ENCODE data around the gene KHDC1. TPM values are rescaled to one million over a fixed set of nuclear protein-coding genes. Genes with fewer than 3 reads are reported as not detected.

KHDC1 gene
- total and polyA plus RNA-seq, 2 of the 8 experiments (the other 6 are each of a cell fraction or from before 2014, with no cell fraction given): 4.3 to 7.3 TPM

DNA sequence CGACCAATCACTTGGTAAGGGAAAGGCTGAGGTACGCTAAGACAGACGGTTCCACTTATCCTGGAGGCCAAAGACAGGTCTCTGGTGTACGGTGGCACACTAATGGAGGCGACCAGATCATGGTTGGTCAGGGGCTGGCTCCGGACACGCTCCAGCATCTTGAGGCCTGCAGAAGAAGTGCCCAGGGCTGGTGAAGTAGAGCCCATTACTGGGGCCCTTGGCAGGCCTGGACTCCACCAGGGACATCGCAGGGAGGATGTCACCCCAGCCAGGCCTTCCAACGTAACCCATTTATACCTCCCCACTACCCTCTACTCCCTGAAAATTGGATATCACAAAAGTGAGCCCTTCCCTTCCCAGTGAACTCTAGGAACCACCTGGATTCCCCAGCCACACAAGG lies 53.9 kb downstream of the KHDC1 start:
- H3K9ac ChIP-seq (replicated peaks in 1 of 4; ENCODE audit: extremely low read depth in 1 of 4, low read depth in 3 of 4, low read length in 3 of 4): no peak overlapping the region
- no peaks in the 10 kb centered on the region for H3K79me1 ChIP-seq (ENCODE audit: low read depth, low read length)
- H3K27me3 ChIP-seq (replicated peaks in 1 of 4; ENCODE audit: control insufficient read depth in 3 of 4, extremely low read depth in 1 of 4, insufficient read depth in 3 of 4, low read length in 3 of 4): no peaks in the 10 kb centered on the region
- no peak overlapping the region for H2BK12ac ChIP-seq (ENCODE audit: low read depth, low read length)
- no peak overlapping the region for H4K8ac ChIP-seq (ENCODE audit: extremely low read depth, insufficient read depth, low read length)
- ChIA-PET CTCF (ENCODE audit: partially characterized antibody) (interaction anchor here (0.9 kb wide), 1 partner anchor 797 kb away, joined by 3 read pairs; no protein-coding TSS in a partner anchor), POLR2A (ENCODE audit: partially characterized antibody) (no interaction called here)
- H3K23ac ChIP-seq (ENCODE audit: insufficient read length): no peak overlapping the region
- H3K9me3 ChIP-seq (ENCODE audit: insufficient read depth in 2 of 2, low read depth in 1 of 2, low read length in 1 of 2): peaks cover 3 to 12% of the 10 kb centered on the region in 2 experiments; a peak in 3 of 4 replicates
- no peak for DNase-seq (ENCODE audit: low read depth in 1 of 2, low spot score in 2 of 2)
- H4K5ac ChIP-seq (ENCODE audit: insufficient read length, low read depth, low read length): no peak overlapping the region
- H2BK20ac ChIP-seq (ENCODE audit: low read length): no peak overlapping the region
- no peak overlapping the region for H3K27ac ChIP-seq (ENCODE audit: low read depth, low read length)
- 90% methylated on average over 9 of the region's 9 CpGs; no CpG with 5 or more reads in 1 of the 2 experiments for WGBS, 2 experiments (ENCODE audit: extremely low coverage in 1 of 2, insufficient coverage in 1 of 2, insufficient read length in 1 of 2, insufficient replicate concordance in 2 of 2, low coverage in 1 of 2, low lambda C conversion rate in 2 of 2, missing lambda C conversion rate in 1 of 2)
- no peak overlapping the region for H2BK5ac ChIP-seq (ENCODE audit: low read depth, low read length)
- no peak overlapping the region for H3K4me3 ChIP-seq (ENCODE audit: extremely low read depth in 1 of 4, insufficient read depth in 2 of 4, low read depth in 3 of 4, low read length in 4 of 4)
- H2BK120ac ChIP-seq (replicated peaks; ENCODE audit: low read depth, low read length): no peak overlapping the region
- no peak overlapping the region for H3K4me2 ChIP-seq (ENCODE audit: insufficient read depth in 1 of 2, low read depth in 2 of 2, low read length in 2 of 2)
- H3K56ac ChIP-seq (replicated peaks; ENCODE audit: insufficient read length, low read depth, low read length): no peak overlapping the region
- H2BK15ac ChIP-seq (ENCODE audit: low read length): no peak overlapping the region
- no peak for FAIRE-seq
- no peak overlapping the region for H3K14ac ChIP-seq (ENCODE audit: insufficient read length)
- H3K79me2 ChIP-seq (ENCODE audit: control insufficient read depth in 1 of 2, insufficient read depth in 2 of 2, low read length in 2 of 2): no peaks in the 10 kb centered on the region
- H3K18ac ChIP-seq (ENCODE audit: extremely low read depth, low read length): no peak overlapping the region
- H2AK5ac ChIP-seq (ENCODE audit: low read depth, low read length): no peak overlapping the region
- no peaks in the 10 kb centered on the region for H4K20me1 ChIP-seq (replicated peaks in 1 of 2; ENCODE audit: control insufficient read depth in 1 of 2, insufficient read depth in 2 of 2, low read length in 2 of 2)
- no peaks in the 10 kb centered on the region for H3K23me2 ChIP-seq (ENCODE audit: low read depth, low read length)
- no peaks in the 10 kb centered on the region for H3K36me3 ChIP-seq (ENCODE audit: control insufficient read depth in 2 of 4, insufficient read depth in 4 of 4, low read length in 3 of 4)
- H3K4me1 ChIP-seq (replicated peaks in 1 of 4; ENCODE audit: control insufficient read depth in 3 of 4, insufficient read depth in 4 of 4, low read length in 3 of 4): peaks cover 0 to 3% (median 0%) of the 10 kb centered on the region in 4 experiments; a peak in 1 of 7 replicates
- no peak overlapping the region for H2AFZ ChIP-seq (ENCODE audit: low read length)
- H3K4ac ChIP-seq (replicated peaks; ENCODE audit: insufficient read length, low read depth, low read length): no peak overlapping the region
- H4K91ac ChIP-seq (replicated peaks; ENCODE audit: insufficient read length, low read length): no peak overlapping the region
- TF ChIP-seq RBBP5 (IDR thresholded peaks at IDR 0.05; ENCODE audit: borderline replicate concordance, low read depth, low read length): no peak
- TF ChIP-seq HDAC2 (IDR thresholded peaks at IDR 0.05; ENCODE audit: borderline replicate concordance in 1 of 2, low read depth in 2 of 2, low read length in 2 of 2): no peak
- TF ChIP-seq FOSL1 (IDR thresholded peaks at IDR 0.05; ENCODE audit: insufficient read depth, low read depth, low read length): no peak
- TF ChIP-seq HDAC6 (IDR thresholded peaks at IDR 0.05; ENCODE audit: low read depth, low read length): no peak
- TF ChIP-seq EP300 (IDR thresholded peaks at IDR 0.05; ENCODE audit: borderline replicate concordance in 1 of 2, low read depth in 2 of 2, low read length in 2 of 2): no peak
- TF ChIP-seq TBP (IDR thresholded peaks at IDR 0.05; ENCODE audit: low read depth, low read length): no peak
- no peak for TF ChIP-seq SAP30 (IDR thresholded peaks at IDR 0.05; ENCODE audit: insufficient read depth, insufficient replicate concordance, low read length)
- TF ChIP-seq GTF2F1 (IDR thresholded peaks at IDR 0.05; ENCODE audit: borderline replicate concordance, low read depth, low read length): no peak
- no peak for TF ChIP-seq BACH1 (IDR thresholded peaks at IDR 0.05; ENCODE audit: low read length)
- TF ChIP-seq, protein P1, sequence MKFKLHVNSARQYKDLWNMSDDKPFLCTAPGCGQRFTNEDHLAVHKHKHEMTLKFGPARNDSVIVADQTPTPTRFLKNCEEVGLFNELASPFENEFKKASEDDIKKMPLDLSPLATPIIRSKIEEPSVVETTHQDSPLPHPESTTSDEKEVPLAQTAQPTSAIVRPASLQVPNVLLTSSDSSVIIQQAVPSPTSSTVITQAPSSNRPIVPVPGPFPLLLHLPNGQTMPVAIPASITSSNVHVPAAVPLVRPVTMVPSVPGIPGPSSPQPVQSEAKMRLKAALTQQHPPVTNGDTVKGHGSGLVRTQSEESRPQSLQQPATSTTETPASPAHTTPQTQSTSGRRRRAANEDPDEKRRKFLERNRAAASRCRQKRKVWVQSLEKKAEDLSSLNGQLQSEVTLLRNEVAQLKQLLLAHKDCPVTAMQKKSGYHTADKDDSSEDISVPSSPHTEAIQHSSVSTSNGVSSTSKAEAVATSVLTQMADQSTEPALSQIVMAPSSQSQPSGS (IDR thresholded peaks at IDR 0.05; ENCODE audit: low read length): no peak
- no peak for TF ChIP-seq CREB1 (IDR thresholded peaks at IDR 0.05)
- no peak for TF ChIP-seq SIX5 (IDR thresholded peaks at IDR 0.05; ENCODE audit: low read depth, low read length)
- TF ChIP-seq POLR2AphosphoS5 (IDR thresholded peaks at IDR 0.05; ENCODE audit: low read depth, low read length): no peak

Data from H1 (cell line).